Right hindlimb (tissue), 1 donor: Measurements from ENCODE around the gene VEPH1.
"Not testable (repeated sequence)": the region's sequence is repeated elsewhere in the genome, so short reads cannot be mapped to it uniquely, and the experiment has no call there.

Experiments used
- DNase-seq: peaks from one replicate; pipeline ENCODE4 v3.0.0-alpha.2; 2018

The VEPH1 gene

DNA sequence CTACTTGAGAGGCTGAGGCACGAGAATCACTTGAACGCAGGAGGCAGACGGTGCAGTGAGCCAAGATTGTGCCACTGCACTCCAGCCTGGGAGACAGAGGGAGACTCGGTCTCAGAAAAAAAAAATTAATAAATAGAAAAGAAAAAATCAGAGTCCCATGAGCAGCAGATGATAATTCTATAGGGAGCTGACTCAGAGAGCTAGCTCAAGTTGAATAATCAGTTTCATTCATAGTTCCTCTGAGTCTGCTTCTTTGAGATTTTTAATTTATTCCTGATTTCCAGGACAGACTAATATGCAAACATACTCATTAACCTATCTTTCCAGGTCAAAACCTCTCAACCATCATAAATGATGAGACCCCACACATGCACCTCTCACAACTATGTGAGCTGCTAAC is 121.6 kb downstream of the VEPH1 start:
- DNase-seq: no peak

DNA sequence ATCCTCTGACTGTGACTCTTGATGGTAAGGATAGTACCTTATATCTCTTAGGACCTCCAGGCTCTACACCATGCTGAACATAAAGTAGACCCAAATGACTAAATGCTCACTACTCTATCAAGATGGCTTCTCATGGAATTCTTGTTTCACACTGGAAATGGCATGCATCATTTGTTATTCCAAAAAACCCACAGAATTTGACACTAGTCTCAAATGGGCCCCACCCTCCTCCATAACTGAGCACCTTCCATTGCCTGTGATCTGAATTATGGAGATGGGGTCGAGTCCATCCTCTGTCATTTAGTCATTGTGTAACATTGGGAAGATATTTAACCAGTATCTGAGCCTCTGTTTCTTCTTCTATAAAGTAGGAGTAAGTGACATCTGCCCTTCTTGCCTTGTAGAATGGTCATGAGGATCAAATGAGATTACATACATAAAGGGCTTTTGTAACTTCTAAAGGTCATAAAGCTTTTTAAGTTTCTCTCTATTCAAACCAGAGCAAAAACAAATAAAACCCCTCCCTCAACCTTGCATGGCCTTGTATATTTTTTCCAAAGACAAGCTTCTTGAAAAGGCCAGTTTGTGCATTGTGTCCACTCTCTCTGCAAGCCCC is 123.6 kb downstream of the VEPH1 start:
- DNase-seq: no peak

DNA sequence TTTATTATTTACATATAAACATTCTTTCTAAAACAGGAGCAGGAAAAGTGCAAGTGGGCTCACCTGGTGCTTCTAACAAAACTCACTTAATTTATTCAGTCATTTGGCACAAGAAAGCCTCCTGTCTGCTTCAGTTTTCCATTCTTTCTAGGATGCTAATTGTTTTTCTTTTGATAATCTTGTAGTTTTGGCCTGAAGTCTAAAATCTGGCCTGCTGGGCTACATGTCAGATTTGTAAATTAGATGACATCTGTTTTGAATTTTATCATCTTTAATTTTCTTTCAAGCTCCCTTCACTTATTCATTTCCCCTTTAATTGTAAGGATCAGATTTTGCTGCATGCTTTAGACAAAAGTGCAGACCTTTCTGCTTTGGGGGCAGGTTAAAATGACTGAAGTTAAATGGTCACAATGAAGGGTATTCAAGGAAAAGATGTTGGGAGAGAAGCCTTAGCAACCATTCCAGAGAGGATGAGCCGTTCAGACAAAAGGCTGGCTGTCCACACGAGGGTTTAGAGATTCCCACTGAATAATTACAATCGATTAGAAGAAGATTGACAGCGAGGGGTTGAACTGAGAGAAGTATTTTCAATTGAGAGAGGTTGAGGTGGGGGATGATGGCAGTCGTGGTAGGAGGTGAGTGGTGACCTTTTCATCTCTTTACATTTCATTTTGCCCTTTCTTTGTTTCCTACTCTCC is 126.5 kb downstream of the VEPH1 start:
- DNase-seq: no peak

DNA sequence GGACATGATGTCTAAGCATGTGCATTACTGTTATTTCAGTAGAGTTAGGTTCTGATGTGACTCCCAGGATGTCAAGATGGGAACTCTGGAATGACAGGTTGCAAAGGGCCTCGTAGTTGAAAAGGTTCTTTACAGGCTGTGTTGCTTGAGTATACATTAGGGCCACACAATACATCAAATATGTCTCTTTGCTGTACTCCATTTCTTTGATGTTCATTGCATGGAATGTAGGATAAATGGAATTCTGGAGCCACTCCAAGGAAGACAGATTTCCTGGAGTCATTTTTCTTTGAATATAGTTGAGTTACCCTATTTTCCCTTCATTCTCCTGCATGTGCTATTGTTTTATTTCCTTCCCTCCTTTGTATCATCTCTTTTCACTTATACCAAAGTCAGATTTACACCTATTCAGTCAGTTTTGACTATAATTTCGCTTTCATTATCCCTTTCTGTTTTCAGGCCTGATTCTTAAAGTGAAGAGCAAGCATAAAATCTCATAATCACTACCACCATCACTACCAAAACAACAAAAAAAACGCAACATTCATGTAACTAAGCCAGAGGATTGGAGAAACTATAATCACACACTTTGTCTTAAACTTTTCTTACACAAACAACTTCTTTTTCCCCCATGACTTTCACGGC is 127.8 kb downstream of the VEPH1 start:
- DNase-seq: no peak

DNA sequence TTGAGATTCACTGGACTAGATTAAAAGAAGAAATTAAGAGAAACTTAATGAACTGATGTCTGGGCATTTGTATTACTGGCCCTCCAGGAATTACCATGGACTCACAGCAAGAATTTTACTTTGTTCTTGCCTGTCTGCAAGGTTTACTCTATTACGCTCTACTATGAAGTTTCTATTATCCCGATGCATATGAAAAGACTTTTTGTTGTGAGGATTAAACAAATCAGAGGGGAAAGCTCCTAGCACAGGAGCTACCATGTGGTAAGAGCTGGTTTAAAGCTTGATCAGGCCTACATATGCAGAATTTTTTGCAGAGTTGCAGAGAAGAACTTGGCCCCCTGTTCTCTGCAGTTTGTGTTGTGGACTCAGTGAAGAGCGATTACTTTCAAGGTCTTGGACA is 128.3 kb downstream of the VEPH1 start:
- no peak for DNase-seq

DNA sequence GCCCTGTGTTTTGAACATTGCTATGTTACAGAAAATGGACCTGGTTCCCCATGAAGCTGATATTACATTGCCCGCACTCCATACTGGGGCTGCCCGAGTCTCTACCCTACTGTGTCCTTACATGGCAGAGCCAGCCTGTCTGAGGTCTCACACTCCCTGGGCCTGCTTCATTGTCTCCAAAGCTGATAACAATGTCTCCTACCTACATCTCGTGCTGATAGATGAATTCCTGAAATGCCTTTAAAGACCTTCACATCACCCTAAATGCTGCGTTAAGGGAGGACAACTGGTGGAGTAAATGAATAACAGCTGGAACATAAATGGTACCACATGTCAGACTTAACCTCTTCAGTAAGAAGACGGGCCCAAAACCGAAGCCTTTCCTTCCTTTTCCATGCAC is 129.4 kb downstream of the VEPH1 start:
- no peak for DNase-seq

DNA sequence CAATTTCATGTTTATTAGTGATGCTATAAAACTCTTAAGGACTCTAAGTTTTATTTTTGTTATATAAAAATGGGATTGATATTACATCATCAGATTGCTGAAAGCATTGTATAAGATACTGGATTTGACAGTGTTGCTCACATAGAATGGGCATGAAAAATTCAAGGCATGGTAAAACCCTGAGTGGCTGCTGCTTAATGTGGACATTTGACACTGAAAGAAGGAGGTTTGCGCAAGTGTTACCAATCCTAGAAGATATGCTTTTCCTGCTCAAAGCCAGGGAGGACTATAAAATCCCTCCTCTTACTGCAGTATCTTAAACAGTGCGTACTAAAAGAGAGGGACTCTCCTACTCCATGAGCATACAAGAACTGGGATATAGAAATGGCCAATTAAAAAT is 132.3 kb downstream of the VEPH1 start:
- DNase-seq: no peak

DNA sequence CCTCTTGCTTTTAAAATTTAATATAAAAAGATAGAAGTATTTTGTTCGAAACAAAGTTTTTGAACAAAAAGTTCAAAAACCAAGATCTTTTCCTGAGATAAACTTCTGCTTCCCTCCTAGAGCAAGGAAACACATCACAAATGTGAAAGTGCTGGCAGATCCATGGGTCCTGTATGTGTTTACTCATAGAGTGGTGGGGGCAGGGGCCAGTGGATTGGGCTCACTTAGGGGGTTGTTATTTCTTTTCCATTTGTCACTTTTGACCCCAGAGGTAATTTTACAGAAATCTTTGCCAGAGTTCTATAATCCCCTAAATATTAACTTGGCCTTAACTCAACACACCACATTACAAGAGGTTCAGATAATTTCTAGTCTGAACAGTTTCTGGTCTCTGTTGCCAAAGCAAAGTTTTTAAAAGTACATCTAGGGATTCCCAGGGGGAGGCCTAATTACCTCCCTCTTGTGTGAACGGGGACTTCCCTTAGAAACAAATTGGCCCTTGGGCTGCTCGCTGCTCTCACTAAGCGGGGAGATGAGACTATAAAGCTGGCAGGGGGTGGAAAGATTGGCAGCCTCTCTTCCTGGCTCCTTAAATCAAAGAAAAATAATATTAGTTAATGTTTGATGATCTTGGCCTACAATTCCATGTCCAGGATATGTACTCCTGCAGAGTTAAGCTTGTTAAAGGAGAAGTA is 133.3 kb downstream of the VEPH1 start:
- DNase-seq: peak; percentile 71

DNA sequence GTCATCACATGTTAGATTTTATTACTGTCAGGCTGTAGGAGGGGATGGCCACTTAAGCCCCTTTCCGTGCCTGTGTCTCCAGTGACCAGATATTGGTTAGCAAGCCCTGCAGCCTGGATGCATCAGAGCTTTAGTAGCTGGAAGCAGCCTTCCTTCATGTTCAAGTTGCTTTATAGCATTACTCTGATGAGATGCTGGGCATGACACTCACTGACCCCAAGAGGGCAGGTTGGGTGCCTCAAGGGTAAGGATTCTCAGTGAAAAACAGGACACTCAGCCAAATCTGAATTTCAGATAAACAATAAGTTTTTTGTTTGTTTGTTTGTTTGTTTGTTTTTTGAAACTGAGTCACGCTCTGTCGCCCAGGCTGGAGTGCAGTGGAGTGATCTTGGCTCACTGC is 135.0 kb downstream of the VEPH1 start:
- DNase-seq: no peak

DNA sequence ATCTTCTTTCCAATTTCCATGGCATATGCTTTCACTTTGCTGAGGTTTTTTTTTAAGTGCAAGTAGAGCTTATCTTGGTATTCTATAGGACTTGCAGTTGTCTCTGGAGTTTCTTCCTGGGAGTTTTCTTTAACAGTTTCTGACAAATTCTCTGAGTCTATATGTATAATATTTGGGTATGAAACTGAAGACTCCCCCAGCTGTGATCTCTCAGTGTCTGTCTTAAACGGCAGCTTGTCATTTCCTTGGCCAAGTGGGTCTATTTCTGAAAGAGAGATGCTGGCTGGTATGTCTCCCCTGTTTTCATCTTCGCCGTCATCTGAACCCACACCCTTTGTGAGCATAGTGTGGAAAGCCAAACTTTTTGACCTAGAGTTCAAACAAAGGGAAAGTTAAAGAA is 139.8 kb downstream of the VEPH1 start:
- no peak for DNase-seq

DNA sequence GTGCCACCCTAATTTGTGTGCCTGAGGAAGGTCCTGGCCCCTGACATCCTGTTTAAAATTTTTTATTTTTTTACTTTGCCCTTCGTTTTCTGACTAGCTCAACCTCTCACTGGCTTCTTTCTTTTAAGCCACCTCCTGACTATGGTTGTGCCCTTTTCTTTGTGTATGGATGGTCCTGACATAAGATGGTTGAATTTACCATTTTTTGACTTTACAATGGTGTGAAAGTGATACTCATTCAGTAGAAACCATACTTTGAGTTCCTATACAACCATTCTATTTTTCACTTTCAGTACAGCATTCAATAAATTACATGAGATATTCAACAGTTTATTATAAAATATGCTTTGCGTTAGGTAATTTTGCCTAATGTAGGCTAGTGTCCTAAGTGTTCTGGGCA is 140.9 kb downstream of the VEPH1 start:
- no peak for DNase-seq

DNA sequence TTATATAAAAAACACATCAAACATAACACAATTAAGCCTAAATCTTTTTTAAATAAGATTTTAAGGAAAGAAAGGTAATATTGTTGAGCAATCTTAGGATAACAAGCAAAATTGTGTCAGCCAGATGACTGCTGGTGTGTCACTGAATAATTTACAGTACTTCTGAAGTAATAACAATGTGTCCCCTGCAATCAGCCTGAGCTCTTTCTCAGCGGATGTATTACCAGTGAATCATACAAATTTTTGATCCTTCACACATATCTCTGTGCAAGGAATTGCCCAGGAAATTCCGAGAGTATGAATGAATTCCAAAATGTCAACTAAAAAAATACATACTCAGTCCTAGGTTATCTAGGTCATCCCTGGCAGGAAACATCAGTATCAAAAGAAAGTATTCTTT is 143.2 kb downstream of the VEPH1 start:
- DNase-seq: no peak

DNA sequence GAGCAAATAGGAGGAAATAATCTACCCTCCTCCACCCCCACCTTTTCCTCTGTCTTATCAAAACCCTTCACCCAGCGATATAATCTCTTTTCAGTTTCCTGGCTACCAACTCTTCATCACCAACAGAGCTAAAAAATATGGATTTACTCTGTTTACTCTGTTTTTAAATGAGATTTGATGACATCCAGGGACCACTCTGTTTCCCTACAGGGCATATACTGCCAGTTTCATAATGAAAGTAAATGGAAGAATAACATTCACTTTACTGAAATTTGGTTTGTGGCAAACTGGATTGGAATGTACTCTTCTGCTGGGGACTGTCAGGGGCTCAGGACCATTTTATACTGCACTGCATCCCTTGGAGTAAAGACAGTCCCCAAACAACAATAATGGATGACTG is 146.7 kb downstream of the VEPH1 start:
- no peak for DNase-seq

DNA sequence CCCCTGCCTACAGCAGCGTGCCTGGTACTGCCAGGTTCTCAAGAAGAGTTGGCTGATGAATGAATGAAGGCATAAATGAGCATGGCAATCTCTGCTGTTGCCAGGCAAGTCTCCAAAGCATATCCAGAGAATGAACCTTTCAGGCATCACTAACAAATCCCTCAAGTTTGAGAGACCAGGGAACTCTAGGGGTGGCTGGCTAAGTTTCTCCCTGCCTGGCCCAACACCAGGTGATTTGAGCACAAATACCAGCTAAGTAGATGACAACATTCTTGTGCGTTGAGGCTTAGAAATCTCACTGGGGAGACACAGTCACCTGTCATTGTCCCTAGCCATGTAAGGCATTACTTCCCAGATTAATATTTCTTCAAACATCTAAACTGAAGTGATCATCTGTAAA is 147.9 kb downstream of the VEPH1 start:
- no peak for DNase-seq

DNA sequence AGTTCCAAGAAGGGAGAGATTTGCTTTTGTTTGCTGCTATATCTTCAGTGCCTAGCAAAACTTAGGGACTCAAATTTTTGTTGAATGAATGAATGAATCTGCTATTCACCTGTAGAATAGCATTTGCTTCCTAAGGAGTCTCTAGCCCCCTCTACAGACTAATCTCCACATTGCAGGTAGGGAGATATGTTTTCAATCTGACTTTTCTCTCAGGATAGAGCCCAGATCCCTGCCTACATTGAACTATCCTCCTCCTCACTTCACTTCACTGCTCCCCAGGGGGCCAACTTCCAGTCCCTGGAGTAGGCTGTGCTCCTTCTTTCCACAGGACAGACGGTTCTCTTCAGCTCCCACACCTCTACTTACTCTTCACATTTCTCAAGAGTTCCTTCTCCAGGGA is 148.5 kb downstream of the VEPH1 start:
- DNase-seq: no peak

DNA sequence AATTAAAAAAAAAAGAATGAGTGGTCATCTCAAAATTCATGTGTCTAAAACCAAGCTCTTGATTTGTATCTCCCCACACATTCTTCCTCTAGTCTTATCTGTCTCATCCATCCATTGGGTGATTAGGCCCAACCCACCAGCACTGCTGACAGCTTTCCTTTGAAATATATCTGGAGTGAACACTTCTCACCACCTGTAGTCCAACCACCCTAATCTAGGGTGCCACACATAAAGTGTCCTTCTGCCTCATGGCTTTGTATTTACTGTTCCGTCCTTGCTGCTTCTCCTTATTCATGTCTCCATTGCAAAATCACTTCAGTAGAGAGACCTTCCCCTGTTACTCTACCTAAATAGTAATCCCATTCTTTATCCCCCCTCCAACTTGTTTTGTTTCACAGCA is 149.0 kb downstream of the VEPH1 start:
- DNase-seq: no peak

DNA sequence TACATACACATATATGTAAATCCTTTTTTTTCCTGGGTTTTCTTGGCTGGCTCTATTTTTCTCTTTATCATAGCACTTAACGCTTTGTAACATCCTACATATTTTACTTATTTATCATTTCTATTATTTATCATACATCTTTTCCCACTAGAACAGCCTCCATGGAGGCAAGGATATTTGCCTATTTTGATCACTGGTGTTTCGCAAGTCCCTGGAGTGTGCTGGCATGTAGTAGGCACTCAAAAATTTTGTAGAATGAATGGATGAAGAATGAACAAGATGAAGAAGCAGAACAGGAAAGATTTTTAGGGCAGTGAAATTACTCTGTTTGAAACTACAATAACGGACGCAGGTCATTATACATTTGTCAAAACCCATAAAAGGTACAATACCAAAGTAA is 149.6 kb downstream of the VEPH1 start:
- no peak for DNase-seq

DNA sequence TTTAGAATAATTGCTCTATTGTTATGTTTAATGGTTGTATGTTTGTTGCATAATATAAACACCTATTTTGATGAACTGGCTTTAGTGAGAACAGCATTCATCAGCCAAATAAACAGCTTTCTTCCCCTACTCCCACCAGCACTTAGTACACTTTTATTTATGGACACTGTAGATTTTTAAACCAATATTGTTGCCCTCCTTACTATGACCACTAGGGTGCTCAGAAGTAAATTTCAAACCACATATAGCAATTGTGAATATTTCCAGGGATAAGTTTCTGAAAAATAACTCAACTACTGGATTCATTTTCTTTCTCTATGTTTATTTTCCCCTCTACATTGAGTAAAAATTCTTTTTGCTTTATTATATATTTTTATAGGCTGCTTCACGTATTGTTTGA is 151.2 kb downstream of the VEPH1 start:
- no peak for DNase-seq

DNA sequence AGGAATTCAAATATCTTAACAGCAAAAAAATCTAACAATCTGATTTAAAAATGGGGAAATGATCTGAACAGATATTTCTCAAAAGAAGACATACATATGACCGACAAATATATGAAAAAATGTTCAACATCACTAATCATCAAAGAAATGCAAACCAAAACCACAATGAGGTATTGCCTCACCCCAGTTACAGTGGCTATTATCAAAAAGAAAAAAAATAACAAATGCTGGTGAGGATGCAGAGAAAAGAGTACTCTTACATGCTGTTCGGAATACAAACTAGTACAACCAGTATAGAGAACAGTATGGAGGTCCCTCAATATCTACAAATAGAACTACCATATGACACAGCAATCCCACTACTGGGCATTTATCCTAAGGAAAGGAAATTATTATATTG is 152.6 kb downstream of the VEPH1 start:
- not testable (repeated sequence) for DNase-seq

DNA sequence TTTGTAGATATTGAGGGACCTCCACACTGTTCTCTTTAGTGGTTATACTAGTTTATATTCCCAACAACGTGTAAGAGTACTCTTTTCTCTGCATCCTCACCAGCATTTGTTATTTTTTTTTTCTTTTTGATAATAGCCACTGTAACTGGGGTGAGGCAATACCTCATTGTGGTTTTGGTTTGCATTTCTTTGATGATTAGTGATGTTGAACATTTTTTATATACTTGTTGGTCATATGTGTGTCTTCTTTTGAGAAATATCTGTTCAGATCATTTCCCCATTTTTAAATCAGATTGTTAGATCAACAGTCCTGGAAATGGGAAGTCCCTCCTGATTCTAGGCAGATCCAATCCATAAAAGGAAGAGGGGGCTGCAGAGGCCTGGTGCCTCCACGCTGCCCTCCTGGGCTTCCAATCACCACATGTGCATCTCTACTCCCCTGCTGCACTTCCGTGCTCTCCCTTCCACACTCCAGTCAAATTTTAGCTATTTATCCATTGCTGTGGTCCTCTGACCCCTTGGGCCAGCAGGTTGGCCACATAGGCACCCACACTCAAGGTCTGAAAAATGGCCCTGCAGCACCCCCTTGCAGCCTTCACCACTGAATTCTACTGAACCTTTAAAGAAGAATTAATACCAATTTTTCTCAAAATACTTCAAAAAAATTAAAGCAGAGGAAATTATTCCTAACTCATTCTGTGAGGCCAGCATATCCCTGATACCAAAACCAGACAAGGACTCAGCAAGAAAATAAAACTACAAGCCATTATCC is 154.7 kb downstream of the VEPH1 start:
- DNase-seq: not testable (repeated sequence)

DNA sequence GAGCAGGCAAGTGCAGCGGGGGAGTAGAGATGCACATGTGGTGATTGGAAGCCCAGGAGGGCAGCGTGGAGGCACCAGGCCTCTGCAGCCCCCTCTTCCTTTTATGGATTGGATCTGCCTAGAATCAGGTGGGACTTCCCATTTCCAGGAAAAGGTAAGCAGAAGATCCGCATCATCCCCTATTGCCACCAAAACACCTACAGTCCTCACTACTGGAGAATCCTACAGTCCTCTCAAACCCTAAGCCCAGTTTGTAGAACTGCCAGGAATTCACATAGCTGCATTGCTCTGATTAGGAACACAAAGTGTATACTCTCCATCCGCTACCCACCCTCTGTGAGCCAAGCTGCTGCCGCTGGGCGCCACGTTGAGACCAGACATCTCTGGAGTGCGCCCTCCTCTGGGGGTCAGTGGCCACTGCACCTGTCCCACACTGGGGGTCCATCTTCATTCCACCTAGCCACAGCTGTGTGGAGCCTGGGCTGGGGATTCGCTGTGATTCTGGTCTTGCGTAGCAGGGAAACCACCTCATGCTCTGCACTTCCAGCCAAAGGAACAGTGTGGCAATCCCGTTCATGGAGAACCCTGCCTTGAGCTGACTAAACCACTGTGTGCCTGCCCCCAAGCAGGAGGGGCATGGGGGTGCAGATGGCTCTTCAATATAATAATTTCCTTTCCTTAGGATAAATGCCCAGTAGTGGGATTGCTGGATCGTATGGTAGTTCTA is 155.5 kb downstream of the VEPH1 start:
- DNase-seq: no peak

DNA sequence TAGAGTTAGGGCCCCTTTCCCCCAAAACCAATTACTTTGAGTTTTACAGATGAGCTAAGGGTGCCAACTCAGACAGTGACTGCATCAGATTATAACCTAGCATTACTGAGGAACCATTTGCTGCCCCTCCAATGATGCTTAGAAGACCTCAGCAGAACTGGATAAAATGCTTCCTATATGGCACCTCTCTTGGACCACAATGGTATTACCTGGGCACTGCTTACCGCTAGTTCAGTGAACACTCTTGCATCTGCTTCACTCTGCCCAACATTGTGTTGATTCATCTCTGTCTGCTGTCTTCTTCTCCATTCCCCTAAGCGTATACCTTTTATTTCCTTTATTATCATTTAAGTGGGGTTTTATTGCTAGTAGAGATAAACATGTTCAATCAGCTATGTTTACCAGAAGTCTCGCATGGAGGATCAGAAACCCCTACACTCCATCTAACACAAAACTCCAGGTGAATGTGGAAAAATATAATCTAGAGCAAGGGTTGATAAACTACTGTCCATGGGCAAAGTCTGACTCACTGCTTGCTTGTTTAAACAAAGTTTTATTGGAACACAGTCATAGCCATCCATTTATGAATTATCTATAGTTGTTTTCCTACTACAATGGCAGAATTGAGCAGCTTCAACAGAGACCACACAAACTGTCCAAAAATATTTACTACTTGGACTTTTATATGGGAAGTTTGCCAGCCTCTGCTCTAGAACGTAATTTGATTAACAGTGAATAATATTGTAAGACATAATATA is 166.8 kb downstream of the VEPH1 start:
- no peak for DNase-seq
